Memory B cell (primary cell): ENCODE data around the gene FILIP1L.
"Not testable (repeated sequence)": the region's sequence is repeated elsewhere in the genome, so short reads cannot be mapped to it uniquely, and the experiment has no call there.

Source experiments
- ATAC-seq: fragments of 150-1000 bp; cut with Tn5 transposase; 2 replicates; pipeline ENCODE4 v1.10.0; 2021; ENCODE audit warnings: low read depth, mild to moderate bottlenecking, moderate library complexity
- DNase-seq, 2 donors: peaks; one replicate each; pipeline ENCODE4 v3.0.0; 2022; ENCODE audit warnings: low spot score in 2 of 2
- H3K27ac Mint-ChIP-seq: one replicate; pipeline ENCODE4 v1.8.0; 2022; ENCODE audit warnings: mild to moderate bottlenecking, moderate library complexity, mixed read lengths
- H3K27me3 Mint-ChIP-seq: one replicate; pipeline ENCODE4 v1.8.0; 2022; ENCODE audit warnings: mixed read lengths
- H3K36me3 Mint-ChIP-seq: one replicate; pipeline ENCODE4 v1.8.0; 2022; ENCODE audit warnings: mild to moderate bottlenecking, mixed read lengths
- H3K4me1 Mint-ChIP-seq: one replicate; pipeline ENCODE4 v1.8.0; 2022; ENCODE audit warnings: mixed read lengths
- H3K4me3 Mint-ChIP-seq: one replicate; pipeline ENCODE4 v1.8.0; 2022; ENCODE audit warnings: mild to moderate bottlenecking, moderate library complexity, mixed read lengths
- H3K9me3 Mint-ChIP-seq: one replicate; pipeline ENCODE4 v1.8.0; 2022; ENCODE audit warnings: mixed read lengths

FILIP1L gene

DNA sequence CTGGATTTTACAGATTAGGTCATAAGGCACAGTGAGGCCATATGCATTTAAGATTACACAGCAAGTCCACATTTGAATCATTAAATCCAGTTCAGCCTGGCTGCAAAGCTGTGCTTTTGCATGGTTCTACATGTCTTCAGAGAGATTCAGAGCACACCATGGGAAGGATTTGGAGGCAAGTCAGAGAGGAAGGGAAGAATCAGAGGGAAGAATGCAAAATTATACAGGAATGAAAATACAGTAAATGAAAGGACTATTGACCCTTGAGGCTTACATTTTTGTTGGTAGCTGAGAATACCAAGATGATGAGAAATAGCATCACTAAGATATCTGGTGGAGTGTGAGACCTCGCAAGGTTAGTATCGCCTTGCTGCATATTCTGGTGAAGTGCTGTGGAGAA is 13.9 kb downstream of the FILIP1L start:
- Mint-ChIP-seq H3K4me3 (no peak overlapping the region), H3K36me3 (peaks cover 8% of the 10 kb centered on the region), H3K9me3 (peaks cover 1% of the 10 kb centered on the region), H3K4me1 (peaks cover 29% of the 10 kb centered on the region), H3K27me3 (no peaks in the 10 kb centered on the region), H3K27ac (no peak overlapping the region)
- ATAC-seq, result no peak
- no peak for DNase-seq

DNA sequence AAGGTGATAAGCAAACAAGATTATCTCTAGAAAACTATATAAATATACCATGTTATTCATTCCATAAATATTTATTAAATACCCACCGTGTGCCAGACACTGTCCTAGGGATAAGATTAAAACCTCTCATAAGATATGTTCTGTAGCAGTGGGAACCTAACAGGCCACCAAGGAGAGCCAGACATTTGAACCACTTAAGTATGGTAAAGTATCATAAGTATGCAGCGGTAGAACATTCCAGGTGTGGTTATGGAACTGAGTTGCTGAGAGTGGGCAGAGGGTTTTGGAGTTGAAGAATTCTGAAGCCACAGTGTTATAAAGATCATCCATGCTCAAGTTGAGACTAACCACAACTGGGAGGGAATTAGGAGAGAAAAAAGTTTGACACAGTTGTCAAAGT is 14.7 kb downstream of the FILIP1L start:
- no peak overlapping the region for H3K4me3 Mint-ChIP-seq
- DNase-seq, result no peak
- peaks cover 21% of the 10 kb centered on the region for H3K4me1 Mint-ChIP-seq
- no peak overlapping the region for H3K27ac Mint-ChIP-seq
- H3K9me3 Mint-ChIP-seq, result peaks cover 1% of the 10 kb centered on the region
- no peaks in the 10 kb centered on the region for H3K27me3 Mint-ChIP-seq
- ATAC-seq, result no peak
- H3K36me3 Mint-ChIP-seq, result peaks cover 8% of the 10 kb centered on the region

DNA sequence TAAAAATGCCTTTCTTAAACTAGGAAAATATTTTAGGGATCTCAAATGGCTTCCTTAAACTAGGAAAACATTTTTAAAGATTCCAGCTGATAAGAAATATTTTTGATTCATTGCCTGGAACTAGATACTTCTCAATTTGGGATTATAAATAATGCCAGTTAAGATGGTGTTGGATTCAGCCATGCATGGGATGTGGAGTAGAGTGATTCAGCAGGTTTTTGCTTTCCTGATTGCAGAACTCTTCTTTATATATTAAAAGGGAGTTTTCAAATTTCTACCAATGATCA is 15.6 kb downstream of the FILIP1L start:
- ATAC-seq, result no peak
- H3K27ac Mint-ChIP-seq, result no peak overlapping the region
- H3K4me3 Mint-ChIP-seq, result no peak overlapping the region
- H3K27me3 Mint-ChIP-seq, result no peaks in the 10 kb centered on the region
- H3K4me1 Mint-ChIP-seq, result peaks cover 14% of the 10 kb centered on the region
- peaks cover 8% of the 10 kb centered on the region for H3K36me3 Mint-ChIP-seq
- peaks cover 1% of the 10 kb centered on the region for H3K9me3 Mint-ChIP-seq
- DNase-seq, result no peak

DNA sequence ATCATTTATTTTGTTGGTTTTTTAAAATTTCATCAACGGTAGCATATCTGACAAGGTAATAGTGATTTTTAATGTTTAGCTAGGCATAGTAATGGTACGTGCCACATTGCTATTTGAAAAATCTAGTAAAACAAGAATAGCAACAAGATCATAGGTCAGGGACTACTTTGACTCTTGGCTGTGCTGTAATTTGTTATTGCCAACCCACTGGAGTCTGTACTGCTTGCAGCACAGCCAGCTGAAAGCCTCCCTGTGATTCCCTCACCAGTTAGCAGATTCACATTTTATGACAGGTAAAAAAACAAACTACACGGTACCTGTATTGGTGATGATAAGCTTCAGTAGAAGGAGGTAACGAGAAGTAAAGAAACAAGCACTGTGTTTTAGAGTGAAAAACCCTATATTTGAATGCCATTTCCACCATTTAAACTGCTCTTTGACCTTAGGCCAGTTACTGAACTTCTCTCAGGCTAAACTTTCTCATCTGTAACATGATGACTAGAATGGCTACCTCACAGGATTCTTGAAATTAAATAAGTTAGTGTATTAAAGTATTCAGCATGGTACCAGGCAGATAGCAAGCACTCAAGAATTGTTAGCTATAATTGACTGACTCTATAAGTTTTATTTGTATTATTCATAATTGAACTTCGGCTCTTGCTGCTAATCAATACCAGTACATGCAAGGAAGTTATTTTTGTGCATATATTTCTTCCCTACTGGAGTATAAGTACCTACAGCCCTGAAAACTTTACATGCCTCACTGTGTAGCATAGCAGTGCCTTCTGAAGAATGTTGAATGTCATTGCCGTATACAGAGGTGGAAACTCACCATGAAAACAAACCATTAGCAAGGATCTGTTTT is 16.1 kb downstream of the FILIP1L start:
- ATAC-seq (no peak), DNase-seq (no peak)
- Mint-ChIP-seq H3K4me1 (peaks cover 10% of the 10 kb centered on the region), H3K36me3 (peaks cover 8% of the 10 kb centered on the region), H3K27ac (no peak overlapping the region), H3K9me3 (peaks cover 1% of the 10 kb centered on the region), H3K27me3 (no peaks in the 10 kb centered on the region), H3K4me3 (no peak overlapping the region)

DNA sequence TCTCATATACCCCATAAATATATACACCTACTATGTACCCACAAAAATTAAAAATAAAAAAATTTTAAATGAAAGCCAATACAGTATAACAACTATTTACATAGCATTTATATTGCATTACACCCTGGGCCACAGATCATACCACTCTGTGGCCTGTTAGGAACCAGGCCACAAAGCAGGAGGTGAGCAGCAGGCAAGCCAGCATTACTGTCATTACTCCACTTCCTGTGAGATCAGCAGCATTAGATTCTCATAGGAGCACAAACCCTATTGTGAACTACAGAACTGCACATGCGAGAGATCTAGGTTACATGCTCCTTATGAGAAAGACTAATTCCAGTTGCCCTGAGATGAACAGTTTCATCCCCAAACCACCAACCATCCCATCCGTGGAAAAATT is 17.4 kb downstream of the FILIP1L start:
- Mint-ChIP-seq H3K4me1 (peaks cover 3% of the 10 kb centered on the region), H3K27ac (no peak overlapping the region), H3K36me3 (peaks cover 8% of the 10 kb centered on the region), H3K4me3 (no peak overlapping the region), H3K9me3 (peaks cover 1% of the 10 kb centered on the region), H3K27me3 (no peaks in the 10 kb centered on the region)
- no peak for DNase-seq
- no peak for ATAC-seq

DNA sequence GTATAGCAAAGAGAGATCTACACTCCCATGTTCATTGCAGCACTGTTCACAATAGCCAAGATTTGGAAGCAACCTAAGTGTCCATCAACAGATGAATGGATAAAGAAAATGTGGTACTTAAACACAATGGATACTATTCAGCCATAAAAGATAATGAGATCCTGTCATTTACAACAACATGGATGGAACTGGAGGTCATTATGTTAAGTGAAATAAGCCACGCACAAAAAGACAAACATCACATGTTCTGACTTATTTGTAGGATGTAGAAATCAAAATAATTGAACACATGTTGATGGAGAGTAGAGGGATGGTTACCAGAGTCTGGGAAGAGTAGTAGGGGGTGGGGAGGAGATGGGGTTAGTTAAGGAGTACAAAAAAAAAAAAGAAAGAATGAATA is 18.0 kb downstream of the FILIP1L start:
- not testable (repeated sequence) for H3K27ac Mint-ChIP-seq, H3K27me3 Mint-ChIP-seq, H3K4me3 Mint-ChIP-seq, H3K9me3 Mint-ChIP-seq, ATAC-seq, DNase-seq, H3K4me1 Mint-ChIP-seq, H3K36me3 Mint-ChIP-seq

DNA sequence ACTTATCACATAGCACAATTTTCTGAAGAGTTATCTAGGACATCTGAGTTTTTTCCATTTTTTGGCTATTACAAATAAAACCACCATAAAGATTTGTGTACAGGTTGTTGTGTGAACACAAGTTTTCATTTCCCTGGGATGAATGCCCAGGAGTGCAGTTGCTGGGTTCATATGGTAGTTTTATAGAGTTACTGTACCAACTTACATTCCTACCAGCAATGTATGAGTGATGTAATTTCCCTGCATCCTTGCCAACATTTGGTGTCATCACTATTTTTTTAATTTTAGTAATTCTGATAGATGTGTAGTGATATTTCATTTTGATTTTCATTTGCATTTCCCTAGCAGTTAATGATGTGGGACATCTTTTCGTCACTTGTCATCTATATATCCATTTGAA is 20.5 kb downstream of the FILIP1L start:
- H3K36me3 Mint-ChIP-seq, result peaks cover 5% of the 10 kb centered on the region
- H3K27ac Mint-ChIP-seq, result no peak overlapping the region
- H3K4me3 Mint-ChIP-seq, result no peak overlapping the region
- DNase-seq (no peak), ATAC-seq (no peak)
- no peaks in the 10 kb centered on the region for H3K9me3 Mint-ChIP-seq
- H3K27me3 Mint-ChIP-seq, result no peaks in the 10 kb centered on the region
- no peaks in the 10 kb centered on the region for H3K4me1 Mint-ChIP-seq

DNA sequence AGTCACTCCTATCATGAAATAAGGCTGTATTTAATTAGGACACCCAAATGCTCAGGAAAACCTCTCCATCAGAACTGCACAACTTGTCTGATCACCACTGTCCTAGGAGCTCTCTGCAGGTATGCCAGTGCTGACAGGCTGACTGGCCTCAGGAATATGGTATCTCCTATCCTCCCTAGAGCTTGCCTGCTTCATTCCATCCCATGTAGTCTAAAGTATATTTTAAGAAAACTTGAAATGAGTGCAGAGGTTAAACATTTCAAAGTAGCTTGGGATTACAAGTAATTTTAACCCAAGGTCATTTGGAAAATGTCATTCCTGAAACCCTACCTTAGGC is 23.7 kb downstream of the FILIP1L start:
- Mint-ChIP-seq H3K36me3 (no peaks in the 10 kb centered on the region), H3K4me1 (peaks cover 7% of the 10 kb centered on the region), H3K9me3 (no peaks in the 10 kb centered on the region), H3K27ac (no peak overlapping the region), H3K27me3 (no peaks in the 10 kb centered on the region), H3K4me3 (no peak overlapping the region)
- ATAC-seq (no peak), DNase-seq (no peak)

DNA sequence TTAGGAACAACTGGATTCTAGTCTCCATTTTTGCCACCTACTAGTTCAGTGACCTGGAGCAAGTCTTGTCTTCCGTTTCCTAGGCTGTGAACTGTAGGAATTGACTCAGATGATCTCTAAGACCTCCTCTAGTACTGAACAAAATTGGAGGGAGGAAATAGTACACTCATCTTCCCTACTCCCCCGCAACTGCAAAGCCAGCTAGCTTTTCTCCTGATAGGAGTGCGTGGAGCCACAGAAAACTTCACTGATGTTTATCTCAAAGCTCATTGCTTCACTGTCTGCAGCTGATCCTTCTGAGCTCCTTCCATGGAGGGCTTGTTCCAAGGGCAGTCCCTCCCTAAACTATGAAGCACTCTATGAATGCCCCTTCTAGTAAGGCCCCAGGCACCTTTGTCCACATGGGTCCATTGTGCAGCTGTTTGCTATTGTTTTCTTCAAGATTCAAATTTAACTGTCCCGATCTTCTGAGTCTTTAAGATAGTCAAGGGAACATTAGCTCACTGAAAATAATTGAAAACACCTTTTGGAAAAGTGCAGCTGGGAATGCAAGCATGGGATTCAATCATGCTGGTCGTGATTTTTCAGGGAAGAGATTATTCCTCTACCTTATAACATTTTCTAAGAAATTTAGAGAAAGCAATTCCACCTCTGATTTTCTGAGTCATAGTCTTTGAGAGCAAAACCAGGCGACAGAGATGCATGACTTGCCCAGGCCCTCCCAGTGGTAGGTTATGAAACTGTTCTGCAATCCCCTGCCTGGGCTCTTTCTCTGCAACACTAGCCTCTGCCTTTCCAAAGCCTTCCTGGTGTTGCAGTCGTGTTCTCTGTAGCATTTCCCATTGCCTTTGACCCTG is 24.3 kb downstream of the FILIP1L start:
- peaks cover 7% of the 10 kb centered on the region for H3K4me1 Mint-ChIP-seq
- no peaks in the 10 kb centered on the region for H3K27me3 Mint-ChIP-seq
- ATAC-seq (peak; percentile 50), DNase-seq (no peak)
- no peaks in the 10 kb centered on the region for H3K36me3 Mint-ChIP-seq
- no peaks in the 10 kb centered on the region for H3K9me3 Mint-ChIP-seq
- H3K27ac Mint-ChIP-seq, result no peak overlapping the region
- H3K4me3 Mint-ChIP-seq, result no peak overlapping the region

DNA sequence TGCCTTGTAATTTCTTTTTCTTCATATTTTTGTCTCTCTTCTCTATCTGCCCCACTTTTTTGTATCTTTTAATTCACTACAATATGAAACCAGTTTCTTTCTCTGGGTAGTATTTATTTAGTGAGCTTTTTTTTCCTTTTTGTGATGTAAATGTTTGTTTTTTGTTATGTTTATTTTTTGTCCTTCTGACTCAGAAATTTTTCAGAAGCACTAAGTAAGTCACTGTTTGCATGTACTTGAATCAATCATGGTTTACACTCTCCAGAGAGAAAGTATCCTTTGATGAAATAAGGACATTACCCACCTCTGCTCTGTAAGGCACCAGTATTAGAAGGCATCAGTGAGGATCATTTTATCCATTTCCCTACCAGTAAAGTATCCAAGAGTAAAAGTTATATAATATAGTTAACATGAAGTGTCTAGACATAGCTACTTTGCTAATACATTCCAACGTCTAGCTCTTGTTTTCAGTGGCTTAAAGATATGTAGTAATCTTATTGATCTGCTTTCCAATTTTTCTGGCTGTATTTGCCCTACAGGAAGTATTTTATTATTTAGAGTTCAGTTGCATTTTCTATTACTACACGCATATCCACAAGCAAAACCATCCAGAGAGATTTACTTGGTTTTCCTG is 25.4 kb downstream of the FILIP1L start:
- ATAC-seq (no peak), DNase-seq (no peak)
- no peak overlapping the region for H3K4me3 Mint-ChIP-seq
- peaks cover 11% of the 10 kb centered on the region for H3K4me1 Mint-ChIP-seq
- H3K27me3 Mint-ChIP-seq, result no peaks in the 10 kb centered on the region
- H3K9me3 Mint-ChIP-seq, result no peaks in the 10 kb centered on the region
- H3K27ac Mint-ChIP-seq, result no peak overlapping the region
- no peaks in the 10 kb centered on the region for H3K36me3 Mint-ChIP-seq

DNA sequence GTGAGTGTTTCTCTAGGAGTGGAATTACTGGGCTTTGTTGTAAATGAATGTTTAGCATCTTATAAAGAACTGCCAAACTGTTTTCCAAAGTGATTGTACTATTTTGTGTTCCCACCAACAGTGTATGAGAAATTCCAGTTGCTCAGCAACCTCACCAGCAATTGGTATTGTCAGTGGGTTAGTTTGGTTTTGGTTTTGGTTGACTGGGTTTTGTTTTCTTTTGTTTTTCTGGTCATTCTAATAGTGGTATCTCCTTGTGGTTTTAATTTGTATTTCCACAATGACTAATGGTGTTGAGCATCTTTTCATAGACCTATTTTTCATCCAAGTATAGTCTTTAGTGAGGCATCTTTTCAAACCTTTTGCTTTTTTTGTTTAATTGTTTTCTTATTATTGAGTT is 27.1 kb downstream of the FILIP1L start:
- H3K4me1 Mint-ChIP-seq, result peaks cover 11% of the 10 kb centered on the region
- H3K4me3 Mint-ChIP-seq, result no peak overlapping the region
- DNase-seq, result no peak
- ATAC-seq, result peak; percentile 21
- H3K36me3 Mint-ChIP-seq, result no peaks in the 10 kb centered on the region
- H3K27me3 Mint-ChIP-seq, result no peaks in the 10 kb centered on the region
- no peak overlapping the region for H3K27ac Mint-ChIP-seq
- H3K9me3 Mint-ChIP-seq, result no peaks in the 10 kb centered on the region

DNA sequence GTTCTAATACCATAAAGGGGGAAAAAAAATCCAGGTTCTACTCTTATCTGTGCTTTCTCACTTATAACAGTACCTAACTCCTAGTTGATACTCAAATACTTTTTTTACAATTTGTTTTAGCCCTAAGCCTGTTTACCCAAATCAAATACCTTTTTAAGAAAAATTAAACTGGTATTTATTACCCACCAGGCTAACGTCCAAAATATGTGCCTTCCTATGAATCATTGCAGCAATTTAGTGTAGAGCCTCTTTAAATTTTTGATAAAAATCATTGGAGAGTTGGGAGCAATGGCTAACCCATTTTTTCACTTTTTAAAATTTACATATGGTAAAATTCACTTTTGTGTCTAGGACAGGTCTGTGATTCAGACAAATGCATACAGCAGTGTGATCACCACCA is 27.9 kb downstream of the FILIP1L start:
- Mint-ChIP-seq H3K27ac (no peak overlapping the region), H3K9me3 (no peaks in the 10 kb centered on the region), H3K36me3 (no peaks in the 10 kb centered on the region), H3K4me3 (no peak overlapping the region), H3K27me3 (no peaks in the 10 kb centered on the region), H3K4me1 (peaks cover 11% of the 10 kb centered on the region)
- ATAC-seq (no peak), DNase-seq (no peak)

DNA sequence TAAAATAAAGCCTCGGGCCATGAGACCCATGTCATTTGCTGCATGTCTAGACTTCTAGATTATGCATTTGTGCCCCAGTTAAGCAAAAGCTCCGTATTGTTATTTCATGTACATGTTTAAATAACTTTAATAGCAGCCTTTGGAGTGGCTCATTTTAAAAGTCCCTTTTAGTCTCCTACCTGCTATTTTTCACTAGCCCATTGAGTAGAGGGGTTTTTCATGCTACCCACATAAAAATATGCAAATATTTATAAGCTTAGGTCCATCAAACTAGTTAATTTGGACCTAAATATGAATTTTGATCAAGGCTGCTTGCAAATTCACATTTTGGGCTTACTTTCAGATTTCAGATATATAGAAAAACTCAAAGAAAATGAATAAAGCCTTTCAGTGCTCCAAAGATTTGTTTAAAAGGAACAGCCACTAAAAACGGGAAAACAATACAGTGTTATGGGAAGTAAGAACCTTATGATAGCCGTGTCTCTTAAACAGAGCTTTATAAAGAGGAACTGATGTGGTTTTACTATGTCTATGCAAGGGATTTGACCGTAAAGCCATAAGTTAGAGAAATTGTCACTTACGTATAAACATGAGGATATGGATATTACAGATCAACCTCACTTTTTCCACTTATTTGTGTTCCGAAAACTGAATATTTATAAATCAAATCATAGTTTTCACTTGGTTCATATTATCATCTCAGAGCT is 30.0 kb downstream of the FILIP1L start:
- Mint-ChIP-seq H3K4me1 (peaks cover 11% of the 10 kb centered on the region), H3K27me3 (no peaks in the 10 kb centered on the region), H3K9me3 (no peaks in the 10 kb centered on the region), H3K27ac (no peak overlapping the region), H3K4me3 (no peak overlapping the region), H3K36me3 (no peaks in the 10 kb centered on the region)
- peak; percentile 72 for ATAC-seq
- DNase-seq, result no peak

DNA sequence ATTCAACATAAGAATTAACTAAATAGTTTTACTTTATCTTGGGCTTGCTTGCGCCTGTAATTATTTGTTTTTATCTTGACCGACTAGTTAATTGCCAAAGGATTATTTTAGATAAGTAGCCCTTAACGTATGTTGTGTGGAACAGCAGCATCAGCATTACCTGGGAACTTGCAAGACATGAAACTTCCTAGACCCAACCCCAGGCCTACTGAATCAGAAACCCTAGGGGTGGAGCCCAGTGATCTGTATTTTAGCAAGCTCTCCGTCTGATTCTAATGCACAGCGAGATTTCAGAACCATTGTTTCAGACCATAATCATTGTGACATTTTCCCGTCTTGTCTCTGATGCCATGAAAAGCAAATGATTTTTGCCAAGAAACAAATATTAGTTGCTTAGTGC is 31.1 kb downstream of the FILIP1L start:
- ATAC-seq, result no peak
- Mint-ChIP-seq H3K9me3 (no peaks in the 10 kb centered on the region), H3K27ac (no peak overlapping the region), H3K4me1 (peaks cover 11% of the 10 kb centered on the region), H3K4me3 (no peak overlapping the region), H3K36me3 (no peaks in the 10 kb centered on the region), H3K27me3 (no peaks in the 10 kb centered on the region)
- DNase-seq, result no peak
